ENCODE measurements around the gene GABRG3.

Gene GABRG3

GRCh38 chr15:27466758-27467157 lies 495.8 kb downstream of the GABRG3 start:
- DNase-seq (ENCODE audit: low read depth in 1 of 2, low spot score in 1 of 2) = no peak
- no peak for TF ChIP-seq SPI1 (IDR thresholded peaks at IDR 0.05; ENCODE audit: borderline replicate concordance, low read depth)
- no peak for TF ChIP-seq GABPA (IDR thresholded peaks at IDR 0.05; ENCODE audit: low read depth)
- TF ChIP-seq CTCF (IDR thresholded peaks at IDR 0.05; ENCODE audit: insufficient read depth, low read length) = no peak
- TF ChIP-seq REST (IDR thresholded peaks at IDR 0.05; ENCODE audit: insufficient replicate concordance, low read depth) = no peak
- TF ChIP-seq POLR2AphosphoS5 (IDR thresholded peaks at IDR 0.05; ENCODE audit: low read depth) = no peak
- no peak overlapping the region for H3K27ac ChIP-seq (replicated peaks)
- H3K27me3 ChIP-seq (ENCODE audit: insufficient read depth, poor library complexity, severe bottlenecking) = no peaks in the 10 kb centered on the region
- no peak overlapping the region for H3K4me3 ChIP-seq (replicated peaks; ENCODE audit: insufficient read depth, low read length)

- no peak overlapping the region for H3K27ac ChIP-seq (replicated peaks)
- DNase-seq (ENCODE audit: low read depth in 1 of 2, low spot score in 1 of 2) = no peak
- no peak overlapping the region for H3K4me3 ChIP-seq (replicated peaks; ENCODE audit: insufficient read depth, low read length)
- H3K27me3 ChIP-seq (ENCODE audit: insufficient read depth, poor library complexity, severe bottlenecking) = no peaks in the 10 kb centered on the region
- no peak for TF ChIP-seq CTCF (IDR thresholded peaks at IDR 0.05; ENCODE audit: insufficient read depth, low read length)
- no peak for TF ChIP-seq GABPA (IDR thresholded peaks at IDR 0.05; ENCODE audit: low read depth)
These were observed 497.2 kb downstream of the GABRG3 start for GRCh38 chr15:27468151-27468591.

- DNase-seq (ENCODE audit: low read depth in 1 of 2, low spot score in 1 of 2) = no peak
- H3K27me3 ChIP-seq (ENCODE audit: insufficient read depth, poor library complexity, severe bottlenecking) = no peaks in the 10 kb centered on the region
- H3K27ac ChIP-seq (replicated peaks) = no peak overlapping the region
- no peak for TF ChIP-seq SPI1 (IDR thresholded peaks at IDR 0.05; ENCODE audit: borderline replicate concordance, low read depth)
- no peak for TF ChIP-seq REST (IDR thresholded peaks at IDR 0.05; ENCODE audit: insufficient replicate concordance, low read depth)
- no peak for TF ChIP-seq POLR2AphosphoS5 (IDR thresholded peaks at IDR 0.05; ENCODE audit: low read depth)
- TF ChIP-seq CTCF (IDR thresholded peaks at IDR 0.05; ENCODE audit: insufficient read depth, low read length) = no peak
- TF ChIP-seq GABPA (IDR thresholded peaks at IDR 0.05; ENCODE audit: low read depth) = no peak
- H3K4me3 ChIP-seq (replicated peaks; ENCODE audit: insufficient read depth, low read length) = no peak overlapping the region
These were observed 502.9 kb downstream of the GABRG3 start for GRCh38 chr15:27473845-27474244.

GRCh38 chr15:27475395-27475794 lies 504.4 kb downstream of the GABRG3 start:
- TF ChIP-seq REST (IDR thresholded peaks at IDR 0.05; ENCODE audit: insufficient replicate concordance, low read depth) (no peak), GABPA (IDR thresholded peaks at IDR 0.05; ENCODE audit: low read depth) (no peak), POLR2AphosphoS5 (IDR thresholded peaks at IDR 0.05; ENCODE audit: low read depth) (no peak), SPI1 (IDR thresholded peaks at IDR 0.05; ENCODE audit: borderline replicate concordance, low read depth) (no peak), CTCF (IDR thresholded peaks at IDR 0.05; ENCODE audit: insufficient read depth, low read length) (no peak)

More at GRCh38 chr15:27475395-27475794, 504.4 kb downstream of the GABRG3 start:
- DNase-seq (ENCODE audit: low read depth in 1 of 2, low spot score in 1 of 2) = no peak
- H3K4me3 ChIP-seq (replicated peaks; ENCODE audit: insufficient read depth, low read length) = no peak overlapping the region
- H3K27ac ChIP-seq (replicated peaks) = no peak overlapping the region
- no peaks in the 10 kb centered on the region for H3K27me3 ChIP-seq (ENCODE audit: insufficient read depth, poor library complexity, severe bottlenecking)

All from HL-60 (cell line).